NCI-H82 (cell line): ENCODE data around the gene SCN5A.

Experiments
- DNase-seq: peaks from one replicate; lab custom pipeline; 2025; lab: John Stamatoyannopoulos, UW

Gene SCN5A

GRCh38 chr3:38649500-38650247 lies at the start of gene SCN5A:
TSS of gene SCN5A (minus strand) at chr3:38649687. CDS start at chr3:38633307, 16,380 bp downstream.
- DNase-seq = peak; percentile 75

DNA sequence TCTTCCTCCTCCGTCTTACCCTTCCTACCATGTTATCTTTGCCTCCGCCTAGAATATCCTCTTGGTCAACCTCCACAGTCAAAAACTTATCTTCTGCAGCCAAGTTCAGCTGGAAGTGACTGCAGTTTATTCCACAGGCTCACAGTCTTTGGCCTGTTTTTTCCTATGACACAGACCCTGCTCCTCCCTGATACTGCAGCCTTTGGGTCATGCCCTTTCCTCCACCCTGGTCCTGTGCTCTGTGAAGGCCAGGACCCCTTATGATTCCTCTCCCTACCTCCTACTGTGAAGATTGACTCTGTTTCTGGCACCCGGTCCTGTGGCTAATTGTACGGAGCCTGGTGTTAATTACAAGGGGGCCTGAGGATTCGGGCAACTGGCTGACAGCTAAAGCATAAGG lies 49.3 kb upstream of the SCN5A start:
- DNase-seq = no peak

GRCh38 chr3:38698061-38698460 lies 48.6 kb upstream of the SCN5A start:
- no peak for DNase-seq

- no peak for DNase-seq
Observed at GRCh38 chr3:38696034-38696433, 46.5 kb upstream of the SCN5A start.

GRCh38 chr3:38690185-38690584 lies 40.7 kb upstream of the SCN5A start:
- DNase-seq = no peak

GRCh38 chr3:38689774-38690173 lies 40.3 kb upstream of the SCN5A start:
- no peak for DNase-seq

DNA sequence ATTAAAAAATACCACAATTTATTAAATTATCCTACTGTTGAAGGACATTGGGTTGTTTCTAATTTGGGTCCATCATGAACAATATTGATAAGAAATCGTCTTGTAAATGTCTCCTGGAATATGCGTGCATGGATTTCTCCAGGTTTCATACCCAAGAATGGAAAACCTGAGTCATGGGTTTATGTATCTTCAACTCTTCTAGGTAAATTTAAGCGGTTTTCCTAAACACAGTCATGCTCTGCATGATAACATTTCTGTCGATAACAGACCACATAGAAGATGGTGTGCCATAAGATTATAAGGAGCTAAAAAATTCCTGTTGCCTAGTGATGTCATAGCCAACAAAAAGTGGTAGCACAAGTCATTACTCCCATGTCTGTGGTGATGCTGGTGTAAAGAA lies 39.9 kb upstream of the SCN5A start:
- no peak for DNase-seq

DNA sequence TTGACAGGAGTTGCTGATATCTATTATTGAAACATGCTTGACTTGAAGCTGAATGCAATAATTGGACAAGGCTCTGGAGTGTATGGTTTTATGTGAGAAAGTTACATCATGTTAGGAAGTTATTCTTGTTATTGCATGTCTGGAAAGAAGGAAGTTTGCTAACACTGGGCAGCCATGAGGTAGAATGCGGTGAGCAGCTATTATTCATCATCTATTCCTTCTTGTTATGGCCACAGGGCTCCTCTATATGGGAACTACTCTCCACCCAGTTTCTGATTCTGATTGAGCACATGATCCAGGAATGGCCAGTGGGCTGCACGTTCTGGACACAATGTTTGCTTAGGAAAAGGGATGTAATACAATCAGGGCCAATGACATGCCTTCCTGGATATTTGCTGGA lies 37.8 kb upstream of the SCN5A start:
- no peak for DNase-seq

DNA sequence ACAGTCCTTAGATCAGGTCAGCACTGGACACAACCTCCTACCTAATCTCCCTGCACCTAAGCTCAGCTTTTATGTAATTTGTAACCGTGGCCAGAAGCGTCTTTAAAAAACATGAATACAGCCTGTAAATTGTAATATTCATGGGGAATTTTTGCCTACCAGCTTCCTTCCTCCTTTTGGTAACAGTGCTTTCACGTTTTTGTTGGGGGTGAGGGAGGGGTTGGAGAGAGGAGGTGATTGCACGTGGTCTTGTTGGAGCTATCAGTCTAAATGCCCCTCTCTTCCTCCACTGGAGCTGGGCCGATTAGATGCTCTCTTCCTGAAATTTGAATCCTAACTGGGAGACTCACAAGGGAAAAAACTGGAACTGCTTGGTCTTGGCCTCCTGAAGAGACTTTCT lies 35.1 kb upstream of the SCN5A start:
- no peak for DNase-seq

- DNase-seq = peak; percentile 43
Observed at GRCh38 chr3:38669668-38670067, 20.2 kb upstream of the SCN5A start.

GRCh38 chr3:38662544-38662943 lies 13.1 kb upstream of the SCN5A start:
- DNase-seq = peak; percentile 68

DNA sequence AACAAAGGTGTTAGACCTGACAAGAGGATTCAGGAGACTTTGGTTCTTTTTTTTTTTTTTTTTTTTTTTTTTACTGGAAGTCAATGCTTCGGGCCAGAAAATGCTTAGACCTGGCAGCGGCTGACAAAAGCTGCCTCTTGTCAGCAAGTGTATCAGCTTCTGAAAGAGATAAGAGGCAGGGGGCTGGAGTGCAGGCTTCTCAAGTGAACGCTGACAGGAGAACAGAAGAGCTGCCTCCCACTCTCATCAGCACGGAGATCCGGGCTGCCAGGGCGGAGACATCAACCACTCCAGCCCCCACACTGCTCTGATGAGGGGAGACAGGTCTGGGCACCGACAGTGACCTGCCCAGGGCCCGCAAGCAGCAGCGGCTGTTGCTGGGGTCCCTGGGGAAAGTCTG lies 9.4 kb upstream of the SCN5A start:
- DNase-seq = no peak

DNA sequence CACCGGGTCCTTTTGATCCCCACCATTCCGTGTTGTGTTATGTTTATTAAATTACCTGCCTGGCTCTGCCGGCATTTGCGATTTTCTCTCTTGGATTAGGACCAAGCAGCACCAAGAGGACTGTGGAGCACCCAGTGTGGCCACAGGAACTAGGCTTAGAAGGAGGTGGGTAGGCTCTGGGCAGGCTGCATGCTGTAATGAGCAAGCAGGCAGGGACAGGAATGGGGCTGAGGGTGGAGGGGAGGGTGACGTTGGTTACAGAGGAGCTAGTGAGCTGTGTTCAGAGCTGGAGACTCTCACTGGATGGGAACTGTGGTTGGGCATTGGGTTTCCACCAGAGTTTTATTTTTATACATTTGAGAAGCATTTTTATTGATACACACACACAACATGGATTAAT lies 7.9 kb upstream of the SCN5A start:
- DNase-seq = no peak

DNA sequence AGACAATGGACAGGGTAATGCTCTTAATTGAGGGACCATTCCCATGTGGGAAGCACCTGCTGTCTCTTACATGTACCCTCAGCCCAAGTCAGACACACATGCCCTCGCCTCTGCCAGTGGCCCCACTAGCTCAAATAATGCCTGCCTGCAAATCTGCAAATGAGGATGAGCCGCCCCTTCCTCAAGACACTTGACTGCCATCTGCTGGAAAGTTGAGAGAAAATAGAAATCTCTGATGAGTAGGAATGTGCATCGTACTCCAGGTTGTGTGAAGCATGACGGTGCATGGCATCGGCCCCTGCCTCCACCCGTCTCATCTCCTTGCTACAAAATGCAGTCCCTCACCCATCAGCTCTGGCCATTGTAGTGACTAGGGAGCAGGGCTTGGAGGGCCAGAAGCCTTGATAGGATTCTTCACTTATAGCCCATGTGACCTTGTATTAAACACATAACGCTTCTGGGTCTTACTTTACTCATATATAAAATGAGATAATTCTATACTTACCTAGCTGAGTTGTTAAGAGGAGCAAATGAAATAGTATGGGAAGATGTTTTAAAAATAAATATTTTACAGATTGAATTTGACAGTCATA lies 6.3 kb upstream of the SCN5A start:
- DNase-seq = peak; percentile 82

DNA sequence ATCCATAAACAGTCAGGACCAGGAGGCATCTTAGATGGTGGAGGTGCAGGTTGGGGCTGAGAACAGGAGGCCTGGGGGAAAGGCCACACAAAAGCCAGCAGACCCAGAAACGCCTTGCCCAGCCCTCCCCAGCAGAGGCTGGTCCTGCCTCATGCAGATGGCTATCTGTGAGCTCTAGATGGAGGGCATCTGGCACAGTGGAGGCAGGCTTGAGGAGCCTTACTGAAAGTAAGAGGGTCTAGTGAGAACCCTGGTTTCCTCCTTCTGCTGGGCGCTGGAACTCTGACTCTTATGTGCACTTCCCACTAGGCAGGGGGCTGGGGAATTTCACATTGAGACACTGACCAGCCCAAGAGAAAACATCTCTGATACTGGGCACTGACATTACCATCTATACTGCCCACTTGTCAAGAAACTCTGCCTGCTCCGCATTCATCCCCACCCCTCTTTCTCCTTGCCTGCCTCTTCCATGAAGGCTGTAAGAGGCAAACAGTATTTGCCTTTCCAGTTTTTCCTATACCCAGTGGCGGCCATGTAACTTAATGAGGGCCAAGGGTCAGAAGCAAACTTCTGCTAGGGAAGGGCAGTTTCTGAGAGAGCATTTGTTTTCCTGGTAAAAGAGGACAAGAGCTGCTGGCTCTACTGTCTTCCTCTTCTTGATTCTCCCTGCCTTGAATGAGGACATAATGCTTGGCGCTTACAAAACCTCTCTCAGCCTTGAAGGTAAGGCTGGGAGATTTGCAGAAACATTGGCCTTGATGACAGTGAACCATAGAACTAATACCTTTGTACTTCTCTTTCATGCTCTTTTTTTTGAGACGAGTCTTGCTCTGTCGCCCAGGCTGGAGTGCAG lies 4.4 kb upstream of the SCN5A start:
- DNase-seq = no peak

- DNase-seq = no peak
Observed at GRCh38 chr3:38652934-38653333, 3.4 kb upstream of the SCN5A start.

DNA sequence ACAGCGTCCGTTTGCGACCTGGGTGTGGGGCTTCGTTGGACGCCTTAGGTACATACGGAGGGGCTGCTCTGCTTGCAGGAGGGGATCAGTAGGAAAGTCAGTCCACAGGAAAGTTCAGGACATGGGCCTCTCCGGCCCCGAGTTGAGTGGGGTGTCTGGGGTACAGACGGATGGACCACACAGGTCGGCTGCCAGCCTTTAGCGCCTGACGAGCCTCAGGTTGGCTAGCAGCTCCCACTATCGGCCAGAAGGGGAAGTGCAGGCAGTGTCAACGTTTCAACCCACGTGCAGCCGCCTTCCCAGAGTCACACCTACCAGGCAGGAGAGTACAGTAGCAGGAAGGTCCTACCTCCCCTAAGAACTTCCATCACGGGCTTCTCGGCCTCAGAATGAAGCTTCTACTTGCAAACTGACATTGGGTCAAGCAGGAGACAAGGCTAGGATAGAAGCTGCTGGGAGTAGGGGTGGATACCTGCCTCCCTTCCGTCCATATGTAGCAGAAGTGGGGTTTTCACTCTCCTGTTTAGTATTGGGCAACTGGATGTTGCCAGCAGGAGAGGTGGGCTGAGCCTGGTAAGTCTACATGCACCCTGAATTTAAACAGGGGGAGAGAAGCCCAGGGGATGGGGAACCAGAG lies 1.8 kb upstream of the SCN5A start:
- peak; percentile 77 for DNase-seq

- DNase-seq = peak; percentile 7
Observed at GRCh38 chr3:38650248-38650951, 913 bp upstream of the SCN5A start.

GRCh38 chr3:38648659-38649499 lies 608 bp downstream of the SCN5A start:
- DNase-seq = no peak

GRCh38 chr3:38648024-38648658 lies 1.3 kb downstream of the SCN5A start:
- no peak for DNase-seq
